Keratinocyte (primary cell): ENCODE data around the gene DENND5B. TPM values are rescaled to one million over a fixed set of nuclear protein-coding genes. Genes with fewer than 3 reads are reported as not detected.

Source experiments
- DNase-seq: peaks from one replicate; pipeline ENCODE4 v3.0.0-alpha.2; 2011; ENCODE audit warnings: low read depth, missing footprints, low spot score
- FAIRE-seq: peaks from 2 replicates; lab custom pipeline; 2011; peaks lifted over from hg19 to GRCh38; lab: Jason Lieb, UNC
- H2AFZ ChIP-seq: 2 replicates; pipeline ENCODE4 v1.6.0; 2012; ENCODE audit warnings: low read length, control low read depth, inconsistent platforms; ENCODE audit not compliant: control insufficient read depth
- H3K27ac ChIP-seq: 2 replicates; pipeline ENCODE4 v1.5.1; 2011; ENCODE audit warnings: low read length; ENCODE audit not compliant: control insufficient read depth, insufficient read depth
- H3K27me3 ChIP-seq: 3 replicates; pipeline ENCODE4 v1.6.0; 2011; ENCODE audit warnings: low read length; ENCODE audit not compliant: control insufficient read depth, insufficient read depth; ENCODE audit errors: extremely low read depth
- H3K36me3 ChIP-seq, 2 experiments: 2 replicates in 1 of 2; 3 replicates in 1 of 2; pipeline ENCODE4 v1.5.1; 2011; ENCODE audit warnings: low read length in 2 of 2, mild to moderate bottlenecking in 1 of 2; ENCODE audit not compliant: control insufficient read depth in 2 of 2, insufficient read depth in 2 of 2; ENCODE audit errors: extremely low read depth in 1 of 2
- H3K4me1 ChIP-seq: 3 replicates; pipeline ENCODE4 v1.5.1; 2011; ENCODE audit warnings: low read length; ENCODE audit not compliant: control insufficient read depth, insufficient read depth; ENCODE audit errors: extremely low read depth
- H3K4me2 ChIP-seq: 3 replicates; pipeline ENCODE4 v1.6.0; 2011; ENCODE audit warnings: low read depth, low read length; ENCODE audit not compliant: control insufficient read depth, insufficient read depth; ENCODE audit errors: extremely low read depth
- H3K4me3 ChIP-seq, 3 experiments: fragments of 200-600 bp in 1 of 3; sonication (generic) in 1 of 3; 2 replicates in 2 of 3; 3 replicates in 1 of 3; pipeline ENCODE4 v1.5.1; 2011 to 2016; ENCODE audit warnings: low read length in 3 of 3, mild to moderate bottlenecking in 3 of 3, control low read depth in 2 of 3, inconsistent platforms in 1 of 3, low read depth in 1 of 3, mixed read lengths in 1 of 3, mixed run types in 1 of 3, moderate library complexity in 1 of 3; ENCODE audit not compliant: control insufficient read depth in 2 of 3, insufficient read depth in 2 of 3; ENCODE audit errors: extremely low read depth in 1 of 3
- H3K79me2 ChIP-seq: 2 replicates; pipeline ENCODE4 v1.6.0; 2012; ENCODE audit warnings: low read length; ENCODE audit not compliant: control insufficient read depth, insufficient read depth
- H3K9ac ChIP-seq: 3 replicates; pipeline ENCODE4 v1.6.0; 2011; ENCODE audit warnings: low read length; ENCODE audit not compliant: control insufficient read depth, insufficient read depth; ENCODE audit errors: extremely low read depth
- H3K9me1 ChIP-seq: 3 replicates; pipeline ENCODE4 v1.6.0; 2011; ENCODE audit warnings: low read length; ENCODE audit not compliant: control insufficient read depth, insufficient read depth; ENCODE audit errors: extremely low read depth
- H3K9me3 ChIP-seq: 2 replicates; pipeline ENCODE4 v1.5.1; 2012; ENCODE audit warnings: low read depth, low read length; ENCODE audit not compliant: control insufficient read depth
- H4K20me1 ChIP-seq: 3 replicates; pipeline ENCODE4 v1.6.0; 2011; ENCODE audit warnings: low read length; ENCODE audit not compliant: control insufficient read depth, insufficient read depth; ENCODE audit errors: extremely low read depth
- CTCF ChIP-seq, 3 experiments: IDR thresholded peaks in 1 of 3; conservative IDR thresholded peaks in 1 of 3; optimal IDR thresholded peaks in 1 of 3; 2 replicates in 2 of 3; 3 replicates in 1 of 3; pipeline versions ENCODE3 to v1.5.1; 2011; ENCODE audit warnings: low read length in 3 of 3, mild to moderate bottlenecking in 3 of 3, moderate library complexity in 2 of 3, control low read depth in 1 of 3, inconsistent platforms in 1 of 3; ENCODE audit not compliant: insufficient read depth in 2 of 3; ENCODE audit errors: extremely low read depth in 1 of 3
- EZH2 ChIP-seq: IDR thresholded peaks from one replicate; pipeline ENCODE4 v1.6.1; 2012; ENCODE audit warnings: inconsistent platforms, mild to moderate bottlenecking, low read length, moderate library complexity
- dilution Hi-C: fragments of 300-500 bp; cut with MboI; formaldehyde crosslinking; loops from one replicate; pipeline ENCODE4 v1.7.0; 2020; ENCODE audit warnings: low sequenced_read_pairs; ENCODE audit not compliant: extremely low pct_ligation_motif_present
- polyA plus RNA-seq, 5 experiments: library from polyadenylated mRNA; depleted of rRNA in 3 of 5; stranded (reverse) in 3 of 5; stranded (forward) in 1 of 5; unstranded in 1 of 5; fragments of >200 nt; gene quantifications; 1 replicate in 1 of 5; 2 replicates in 3 of 5; 3 replicates in 1 of 5; pipeline versions ENCODE4 v1.2.1 to v1.2.3, GENCODE V29; 2011 to 2012; ENCODE audit warnings: missing spikeins in 2 of 5, low read depth in 1 of 5, low replicate concordance in 1 of 5
- small RNA-seq, 3 experiments: library from RNA; depleted of rRNA; stranded (forward); fragments of <200 nt; gene quantifications; one replicate each; pipeline ENCODE3, GENCODE V24; 2012; ENCODE audit warnings: low read depth in 3 of 3, low replicate concordance in 1 of 3; ENCODE audit not compliant: insufficient read length in 3 of 3

Gene DENND5B
- polyA plus RNA-seq, 1 donor (not counting 4 experiments of a cell fraction or from before 2014, with no cell fraction given): 4.7 TPM

- dilution Hi-C loops: no loop called here
- Histone ChIP-seq H3K27me3 (no peaks in the 10 kb centered on the region), H3K4me1 (peaks cover 3% of the 10 kb centered on the region), H3K27ac (no peak overlapping the region), H3K9me1 (no peaks in the 10 kb centered on the region), H4K20me1 (no peaks in the 10 kb centered on the region), H3K9me3 (no peaks in the 10 kb centered on the region), H3K9ac (no peak overlapping the region), H3K4me2 (no peak overlapping the region), H3K36me3 (no peaks in the 10 kb centered on the region), H2AFZ (no peak overlapping the region), H3K4me3 (no peak overlapping the region), H3K79me2 (no peaks in the 10 kb centered on the region)
- FAIRE-seq (no peak), DNase-seq (no peak)
- no peak for TF ChIP-seq CTCF (optimal IDR thresholded peaks at IDR 0.05 in 1 of 3, IDR thresholded peaks at IDR 0.05 in 1 of 3, conservative IDR thresholded peaks at IDR 0.05 in 1 of 3; ENCODE audit: extremely low read depth in 1 of 3, insufficient read depth in 2 of 3, low read length in 3 of 3)
- no peak for TF ChIP-seq EZH2
Measured at GRCh38 chr12:31337952-31338351, 253.0 kb downstream of the DENND5B start.

Small RNA genes lying within 50 kb of the gene (small RNA-seq; reads per million reads assigned to genes)
- gene RF00019 (0 reads per million in 3 experiments), gene RF00026 (0 reads per million in 3 experiments), gene RNU5F-4P (0.33 to 9.0 (median 0.33) reads per million in 3 experiments), gene RNU6-618P (0 reads per million in 3 experiments), gene RPL31P50 (0 reads per million in 3 experiments)

Other genes with a start within 250 kb of the DENND5B start
- 1.1 to 1.4 TPM (median 1.1 TPM) in 3 replicates for gene ETFBKMT, start 68.6 kb upstream of the DENND5B start, polyA plus RNA-seq
- 7.3 to 11.3 TPM (median 8.1 TPM) in 3 replicates for gene AMN1, start 137.9 kb upstream of the DENND5B start, polyA plus RNA-seq